HG03060 (cell line): ENCODE results near the gene PEAK1.

Source experiments
- ATAC-seq: cut with Tn5 transposase; IDR thresholded peaks from one replicate; pipeline ENCODE4 v1.9.1; 2021; ENCODE audit warnings: low read depth, moderate number of reproducible peaks; ENCODE audit not compliant: unreplicated experiment

The PEAK1 gene

GRCh38 chr15:77243135-77243534, 176.8 kb downstream of the PEAK1 start:
- no peak for ATAC-seq

GRCh38 chr15:77239882-77240608, 179.9 kb downstream of the PEAK1 start:
- ATAC-seq: no peak

GRCh38 chr15:77235566-77235965, 184.3 kb downstream of the PEAK1 start:
- ATAC-seq: no peak

GRCh38 chr15:77228828-77229227, 191.1 kb downstream of the PEAK1 start:
- no peak for ATAC-seq

GRCh38 chr15:77226652-77227051, 193.3 kb downstream of the PEAK1 start:
- ATAC-seq: no peak

- ATAC-seq: no peak
Observed at GRCh38 chr15:77225646-77226045, 194.3 kb downstream of the PEAK1 start.

GRCh38 chr15:77225088-77225487, 194.8 kb downstream of the PEAK1 start:
- ATAC-seq: no peak

- no peak for ATAC-seq
Observed at GRCh38 chr15:77224352-77224751, 195.6 kb downstream of the PEAK1 start.

GRCh38 chr15:77221708-77222107, 198.2 kb downstream of the PEAK1 start:
- ATAC-seq: no peak

GRCh38 chr15:77221174-77221573, 198.7 kb downstream of the PEAK1 start:
- ATAC-seq: no peak

GRCh38 chr15:77219841-77220240, 200.1 kb downstream of the PEAK1 start:
- no peak for ATAC-seq

GRCh38 chr15:77209221-77209620, 210.7 kb downstream of the PEAK1 start:
- ATAC-seq: no peak

GRCh38 chr15:77208241-77208640, 211.7 kb downstream of the PEAK1 start:
- no peak for ATAC-seq

- ATAC-seq: no peak
Observed at GRCh38 chr15:77201665-77202064, 218.2 kb downstream of the PEAK1 start.

- ATAC-seq: no peak
Observed at GRCh38 chr15:77196381-77196780, 223.5 kb downstream of the PEAK1 start.

- ATAC-seq: no peak
Observed at GRCh38 chr15:77195586-77195985, 224.3 kb downstream of the PEAK1 start.

- ATAC-seq: no peak
Observed at GRCh38 chr15:77192451-77192850, 227.5 kb downstream of the PEAK1 start.

- no peak for ATAC-seq
Observed at GRCh38 chr15:77191230-77191834, 228.6 kb downstream of the PEAK1 start.

GRCh38 chr15:77187751-77188464, 232.0 kb downstream of the PEAK1 start:
- ATAC-seq: no peak

- no peak for ATAC-seq
Observed at GRCh38 chr15:77186594-77187011, 233.3 kb downstream of the PEAK1 start.

- ATAC-seq: no peak
Observed at GRCh38 chr15:77185242-77185785, 234.6 kb downstream of the PEAK1 start.
